ENCODE results near the gene METTL4.

GRCh38 chr18:2508155-2508554, 63.1 kb downstream of the METTL4 start:
- TF ChIP-seq, protein P1, sequence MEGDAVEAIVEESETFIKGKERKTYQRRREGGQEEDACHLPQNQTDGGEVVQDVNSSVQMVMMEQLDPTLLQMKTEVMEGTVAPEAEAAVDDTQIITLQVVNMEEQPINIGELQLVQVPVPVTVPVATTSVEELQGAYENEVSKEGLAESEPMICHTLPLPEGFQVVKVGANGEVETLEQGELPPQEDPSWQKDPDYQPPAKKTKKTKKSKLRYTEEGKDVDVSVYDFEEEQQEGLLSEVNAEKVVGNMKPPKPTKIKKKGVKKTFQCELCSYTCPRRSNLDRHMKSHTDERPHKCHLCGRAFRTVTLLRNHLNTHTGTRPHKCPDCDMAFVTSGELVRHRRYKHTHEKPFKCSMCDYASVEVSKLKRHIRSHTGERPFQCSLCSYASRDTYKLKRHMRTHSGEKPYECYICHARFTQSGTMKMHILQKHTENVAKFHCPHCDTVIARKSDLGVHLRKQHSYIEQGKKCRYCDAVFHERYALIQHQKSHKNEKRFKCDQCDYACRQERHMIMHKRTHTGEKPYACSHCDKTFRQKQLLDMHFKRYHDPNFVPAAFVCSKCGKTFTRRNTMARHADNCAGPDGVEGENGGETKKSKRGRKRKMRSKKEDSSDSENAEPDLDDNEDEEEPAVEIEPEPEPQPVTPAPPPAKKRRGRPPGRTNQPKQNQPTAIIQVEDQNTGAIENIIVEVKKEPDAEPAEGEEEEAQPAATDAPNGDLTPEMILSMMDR (IDR thresholded peaks at IDR 0.05): no peak
- no peak for TF ChIP-seq POLR2A (IDR thresholded peaks at IDR 0.05)
- no peak for TF ChIP-seq EP300 (IDR thresholded peaks at IDR 0.05)
